HG03558 (cell line): ENCODE results near the gene PIAS1.
"Not testable (repeated sequence)": the region's sequence is repeated elsewhere in the genome, so short reads cannot be mapped to it uniquely, and the experiment has no call there.

ENCODE experiments used
- ATAC-seq: cut with Tn5 transposase; IDR thresholded peaks from one replicate; pipeline ENCODE4 v1.9.1; 2021; ENCODE audit warnings: moderate number of reproducible peaks; ENCODE audit not compliant: unreplicated experiment; ENCODE audit errors: extremely low read depth

PIAS1 gene

GRCh38 chr15:68199340-68199739 is 145.2 kb downstream of the PIAS1 start:
- ATAC-seq, result no peak

- no peak for ATAC-seq
Measured at GRCh38 chr15:68200016-68200861, 146.1 kb downstream of the PIAS1 start.

DNA sequence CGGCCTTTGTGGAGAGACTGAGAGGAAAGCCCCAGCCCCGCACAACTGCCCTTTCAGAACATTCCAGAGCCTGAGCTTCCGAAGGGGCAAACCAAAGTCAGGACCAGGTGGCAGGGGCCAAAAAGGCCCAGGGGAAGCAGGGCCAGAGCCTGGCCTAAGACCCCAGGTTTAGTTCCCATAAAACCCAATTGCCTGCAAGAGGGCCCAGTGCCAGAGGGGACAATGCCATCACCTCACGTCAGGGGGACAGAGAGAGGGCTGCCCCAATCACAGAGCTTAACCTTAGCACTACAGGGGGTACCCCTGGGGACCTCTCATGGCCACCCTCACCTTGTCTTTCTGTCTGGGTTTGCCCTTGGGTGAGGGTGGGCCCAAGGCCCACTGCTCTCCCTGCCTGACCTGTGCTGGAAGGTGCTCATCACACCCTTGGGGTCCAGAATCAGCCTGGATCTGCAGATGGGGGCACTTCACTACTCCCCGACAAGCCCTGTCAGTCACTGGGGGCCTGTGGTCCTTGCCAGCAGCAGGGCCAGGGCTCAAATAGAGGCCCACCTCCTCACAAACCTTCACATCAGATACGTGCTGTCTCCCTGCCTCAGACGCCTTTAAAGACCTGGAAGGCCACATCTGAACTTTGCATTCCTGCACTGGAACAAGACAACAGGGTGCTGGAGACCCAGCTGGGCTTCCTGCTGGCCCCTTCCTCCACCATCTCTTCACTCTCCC is 147.2 kb downstream of the PIAS1 start:
- no peak for ATAC-seq

- no peak for ATAC-seq
Measured at GRCh38 chr15:68201879-68202261, 147.8 kb downstream of the PIAS1 start.

DNA sequence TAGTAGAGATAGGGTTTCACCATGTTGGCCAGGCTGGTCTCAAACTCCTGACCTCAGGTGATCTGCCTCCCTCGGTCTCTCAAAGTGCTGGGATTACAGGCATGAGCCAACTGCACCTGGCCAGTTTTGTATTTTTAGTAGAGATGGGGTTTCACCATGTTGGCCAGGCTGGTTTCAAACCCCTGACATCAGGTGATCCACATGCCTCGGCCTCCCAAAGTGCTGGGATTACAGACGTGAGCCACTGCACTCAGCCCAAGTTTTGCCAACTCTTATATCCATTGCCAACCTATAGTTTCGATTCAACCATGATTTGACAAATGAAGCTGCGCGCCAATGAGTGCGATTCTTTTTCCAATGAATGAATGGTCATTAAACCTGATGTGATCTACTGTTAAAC is 148.9 kb downstream of the PIAS1 start:
- ATAC-seq, result not testable (repeated sequence)

GRCh38 chr15:68203486-68203885 is 149.4 kb downstream of the PIAS1 start:
- no peak for ATAC-seq

GRCh38 chr15:68203956-68204355 is 149.8 kb downstream of the PIAS1 start:
- no peak for ATAC-seq

GRCh38 chr15:68204361-68204760 is 150.2 kb downstream of the PIAS1 start:
- ATAC-seq, result no peak

DNA sequence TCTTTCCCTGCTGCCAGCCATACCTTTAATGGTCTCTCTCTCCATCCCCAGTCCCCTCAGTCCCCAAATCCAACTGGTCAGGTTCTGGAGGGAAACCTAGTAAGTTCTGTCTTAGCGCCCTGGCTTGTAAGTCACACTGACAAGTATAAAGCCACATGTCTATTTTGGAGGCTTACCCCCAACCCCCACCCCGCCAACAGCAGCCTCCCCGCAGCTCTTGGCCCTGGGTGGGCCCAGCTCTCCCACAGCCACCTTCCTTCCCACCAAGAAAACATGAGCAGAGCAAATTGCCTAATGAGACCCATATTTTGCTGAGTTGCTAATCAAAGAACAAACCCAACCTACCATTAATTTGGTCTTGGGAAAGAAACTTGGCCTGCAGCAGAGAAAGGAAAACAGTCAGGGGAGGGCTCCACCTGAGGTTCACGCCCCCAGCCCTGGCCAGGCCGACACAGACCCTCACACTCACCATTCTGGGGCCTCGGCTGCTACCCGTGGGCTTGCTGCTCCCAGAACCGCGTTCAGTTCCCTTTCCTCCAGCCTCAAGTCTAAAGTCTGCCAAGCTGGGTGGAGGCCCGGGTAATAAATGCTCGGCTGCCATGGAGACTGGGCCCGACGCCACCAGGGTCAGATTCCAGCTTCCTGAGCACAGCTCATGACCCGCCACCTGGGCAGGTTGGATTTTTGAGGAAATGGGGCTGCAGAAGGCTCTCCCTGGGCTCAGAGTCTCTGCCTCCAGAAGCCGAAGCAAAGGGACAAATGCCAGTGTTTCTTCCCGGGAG is 150.9 kb downstream of the PIAS1 start, which contains the start of gene CALML4:
CALML4 (minus strand) TSS at position 557 of the 782 bp plus-strand sequence; CDS start at position 472, 85 bp downstream.
- ATAC-seq, result no peak

GRCh38 chr15:68205558-68205944 is 151.4 kb downstream of the PIAS1 start:
- no peak for ATAC-seq

- ATAC-seq, result no peak
Measured at GRCh38 chr15:68205954-68206539, 151.9 kb downstream of the PIAS1 start.

DNA sequence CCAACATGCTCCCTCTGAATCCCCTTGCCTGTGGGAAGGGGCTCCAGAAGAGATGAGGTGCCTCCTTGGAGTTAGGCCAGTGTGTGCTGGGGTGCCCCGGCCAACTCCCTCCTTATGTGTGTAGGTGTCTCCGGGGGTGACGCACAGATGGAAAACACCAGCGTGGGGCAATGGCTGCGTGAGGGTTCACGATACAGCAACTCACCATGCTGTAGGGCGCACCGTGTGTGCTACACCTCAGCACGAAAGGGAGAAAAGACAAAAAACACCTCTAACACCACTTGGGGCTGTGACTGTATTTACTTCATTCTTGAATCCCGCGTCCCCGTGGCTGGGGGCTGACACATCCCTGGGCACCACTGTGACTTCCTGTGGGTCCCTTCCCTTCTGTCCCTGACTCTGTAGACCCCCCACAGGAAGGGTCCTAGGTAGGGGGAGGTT is 152.6 kb downstream of the PIAS1 start:
- no peak for ATAC-seq

DNA sequence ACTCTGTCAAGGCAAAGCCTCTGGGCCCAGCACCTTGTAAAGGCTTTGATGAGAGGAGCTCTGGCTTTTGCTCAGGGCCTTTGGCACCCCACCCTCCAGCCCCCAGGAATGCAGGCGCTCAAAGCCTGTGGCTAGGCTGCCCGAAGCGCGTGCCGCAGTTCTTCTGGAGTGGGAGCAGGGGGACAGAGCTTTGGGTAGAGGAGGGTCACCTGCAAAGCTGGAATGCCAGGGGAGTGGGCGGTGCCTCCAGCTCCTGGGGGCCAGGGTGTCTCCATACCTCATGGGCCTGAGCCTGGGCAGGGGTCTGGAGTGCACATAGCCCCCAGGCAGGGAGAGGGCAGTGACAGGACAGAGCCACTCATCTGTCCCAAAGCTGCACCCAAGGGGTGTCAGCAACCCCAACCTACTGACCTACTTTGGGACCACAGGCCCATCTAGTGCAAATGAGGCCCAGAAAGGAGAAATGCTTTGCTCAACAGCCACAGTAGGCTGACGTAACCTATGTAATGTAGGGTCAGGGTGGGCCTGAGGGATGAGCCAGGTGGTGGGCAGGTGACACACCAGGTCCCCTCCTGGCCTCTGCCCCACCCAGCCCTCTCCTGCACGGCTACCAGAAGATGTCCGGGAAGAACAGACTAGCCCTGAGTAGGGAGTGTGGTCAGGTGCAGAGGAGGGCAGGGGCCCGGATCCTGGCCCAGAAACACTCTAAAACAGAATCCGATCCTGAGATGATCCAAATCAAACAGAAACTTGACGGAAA is 153.2 kb downstream of the PIAS1 start:
- no peak for ATAC-seq

DNA sequence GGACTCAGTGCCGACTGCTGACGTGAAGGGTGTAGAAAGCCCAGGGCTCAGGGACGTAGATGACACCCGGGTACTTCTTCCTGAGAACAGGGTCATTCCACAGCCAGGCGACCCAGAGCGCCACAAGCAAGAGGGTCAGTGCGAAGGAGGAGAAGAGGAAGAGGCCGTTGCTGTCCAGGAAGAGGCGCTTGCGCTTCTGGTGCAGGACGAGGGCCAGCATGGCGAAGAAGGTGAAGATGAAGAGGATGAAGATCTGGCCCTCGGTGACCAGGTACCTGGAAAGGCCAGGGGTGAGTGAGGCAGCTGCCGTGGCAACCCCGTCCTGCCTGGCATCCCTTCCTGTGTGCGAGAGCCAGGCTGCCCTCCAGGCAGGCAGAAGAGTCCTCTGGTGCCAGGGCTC is 154.0 kb downstream of the PIAS1 start:
- ATAC-seq, result no peak

DNA sequence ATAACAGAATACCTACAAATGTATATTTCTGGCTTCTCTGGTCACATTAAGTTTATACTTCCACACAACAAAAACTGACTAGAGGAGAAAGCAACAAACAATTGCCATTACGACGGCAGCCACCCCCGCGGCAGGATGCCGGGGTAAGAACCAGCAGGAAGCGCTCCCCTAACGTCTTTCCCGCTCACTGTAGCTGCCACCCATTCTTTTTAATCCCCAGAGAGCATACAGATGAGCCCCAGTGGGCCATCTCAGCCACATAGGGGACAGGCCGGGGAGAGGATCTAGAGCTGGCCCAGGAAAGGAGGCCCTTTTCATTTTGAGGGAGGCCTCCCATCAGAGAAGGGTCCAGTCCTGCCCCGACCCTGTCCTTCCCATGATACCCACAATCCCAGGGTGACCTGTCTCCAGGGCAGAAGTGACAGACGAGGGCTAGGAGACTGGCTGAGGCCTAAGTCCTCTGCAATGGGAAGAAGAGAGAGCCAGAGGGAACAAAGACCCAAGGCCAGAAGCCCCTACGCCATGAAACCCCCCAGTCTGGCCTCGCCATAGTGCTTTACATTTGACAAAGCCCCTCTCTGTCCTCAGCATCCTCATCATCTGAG is 154.6 kb downstream of the PIAS1 start:
- no peak for ATAC-seq

- ATAC-seq, result no peak
Measured at GRCh38 chr15:68209272-68209671, 155.2 kb downstream of the PIAS1 start.

GRCh38 chr15:68209735-68210408 is 155.8 kb downstream of the PIAS1 start:
- ATAC-seq, result no peak

DNA sequence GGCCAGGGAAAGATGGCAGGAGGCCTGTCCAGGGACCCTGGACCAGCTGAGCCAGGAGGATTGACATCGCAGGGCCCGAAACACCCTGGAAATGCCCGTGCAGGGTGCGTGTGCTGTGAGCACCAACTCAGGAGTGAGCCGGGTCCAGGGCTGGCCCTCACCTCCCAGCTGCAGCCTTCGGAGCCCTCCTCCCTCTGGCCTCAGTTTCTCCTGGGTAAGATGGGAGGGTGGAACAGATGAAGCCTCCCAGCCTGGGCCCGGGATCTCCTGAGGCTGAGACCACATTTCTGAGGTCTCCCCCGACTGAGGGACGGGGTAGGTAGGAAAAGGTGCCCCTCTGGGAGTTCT is 156.3 kb downstream of the PIAS1 start:
- no peak for ATAC-seq
